Measurements from ENCODE around the gene TRIM46. TPM values are rescaled to one million over a fixed set of nuclear protein-coding genes. Genes with fewer than 3 reads are reported as not detected.

Gene TRIM46
- total RNA-seq, 1 experiment from 2014 or later = 18.4 TPM

- no peak overlapping the region for H3K4ac ChIP-seq (ENCODE audit: low read depth, low read length)
- peak overlapping the region; percentile 8 for H3K18ac ChIP-seq (ENCODE audit: insufficient read length, low read depth, low read length)
- H2BK120ac ChIP-seq (ENCODE audit: low read depth, low read length, poor library complexity, severe bottlenecking) = no peak overlapping the region
- H3K23ac ChIP-seq (ENCODE audit: insufficient read length, low read depth, low read length) = no peak overlapping the region
- no peak overlapping the region for H3K9ac ChIP-seq (ENCODE audit: extremely low read depth, insufficient read length, low read length)
- H2BK5ac ChIP-seq (ENCODE audit: insufficient read length, low read length) = no peak overlapping the region
- H4K8ac ChIP-seq (replicated peaks; ENCODE audit: insufficient read length, low read depth, low read length) = no peak overlapping the region
- H3K4me1 ChIP-seq (ENCODE audit: insufficient read depth, low read length) = peaks cover 7% of the 10 kb centered on the region
- peaks cover 13% of the 10 kb centered on the region; the same call in 1 of the 2 replicates for H3K79me2 ChIP-seq (ENCODE audit: insufficient read depth, low read length)
- no peak overlapping the region for H4K91ac ChIP-seq (ENCODE audit: insufficient read length, low read depth, low read length)
- WGBS (ENCODE audit: extremely low coverage, insufficient read length, low lambda C conversion rate) = no CpG with 5 or more reads among the region's 15 CpGs
- no peak overlapping the region for H3K27ac ChIP-seq (ENCODE audit: insufficient read length, low read depth, low read length)
- no peak overlapping the region for H3K4me2 ChIP-seq (ENCODE audit: insufficient read depth, insufficient read length, low read length)
- H3K27ac Mint-ChIP-seq = peak overlapping the region; percentile 75 to 94 (median 87); a peak in 6 of 7 replicates
- H3K14ac ChIP-seq (ENCODE audit: insufficient read depth, low read length) = no peak overlapping the region; the same call in 1 of the 2 replicates
- peaks cover 67 to 77% (median 74%) of the 10 kb centered on the region in 3 experiments for H3K36me3 Mint-ChIP-seq (ENCODE audit: insufficient read depth in 1 of 3, low read depth in 3 of 3)
- H2AFZ ChIP-seq (ENCODE audit: low read length) = no peak overlapping the region
- TF ChIP-seq CTCF (conservative IDR thresholded peaks at IDR 0.05) = no peak
- peaks cover 5% of the 10 kb centered on the region for H4K20me1 ChIP-seq (ENCODE audit: control insufficient read depth, insufficient read depth, insufficient read length)
- H3K56ac ChIP-seq (ENCODE audit: insufficient read length, low read depth, low read length) = no peak overlapping the region
- H4K5ac ChIP-seq (ENCODE audit: insufficient read length, low read depth, low read length) = peak overlapping the region; percentile 13
- H2BK20ac ChIP-seq (ENCODE audit: low read depth, low read length, poor library complexity, severe bottlenecking) = no peak overlapping the region
- no peak overlapping the region for H2AK5ac ChIP-seq (ENCODE audit: insufficient read length, low read length)
- H3T11ph ChIP-seq (ENCODE audit: low read length) = no peak overlapping the region
- no peaks in the 10 kb centered on the region for H3K9me3 ChIP-seq (ENCODE audit: control insufficient read depth, low read depth, low read length)
- peaks cover 2% of the 10 kb centered on the region; the same call in 1 of the 2 replicates for H3K27me3 Mint-ChIP-seq (ENCODE audit: low read depth)
- no peak overlapping the region for H2BK15ac ChIP-seq (ENCODE audit: low read depth, low read length)
- peaks cover 26% of the 10 kb centered on the region for H3K23me2 ChIP-seq (ENCODE audit: insufficient read length, low read depth, low read length, poor library complexity, severe bottlenecking)
- peaks cover 3 to 4% of the 10 kb centered on the region in 2 experiments; a peak in 4 of 5 replicates for H3K9me3 Mint-ChIP-seq
- peak overlapping the region; percentile 2 for H2BK12ac ChIP-seq (ENCODE audit: insufficient read length, low read depth, low read length)
- H3K27me3 ChIP-seq (ENCODE audit: insufficient read depth, low read length) = no peaks in the 10 kb centered on the region
- no peaks in the 10 kb centered on the region for H3K79me1 ChIP-seq (ENCODE audit: insufficient read depth, low read depth, low read length, poor library complexity, severe bottlenecking)
- H3K4me1 Mint-ChIP-seq = peaks cover 25 to 38% of the 10 kb centered on the region in 2 experiments
- no peak for DNase-seq
- H3K4me3 Mint-ChIP-seq = peak overlapping the region; percentile 75 to 95; a peak in 4 of 5 replicates
These were observed 24.4 kb downstream of the TRIM46 start for GRCh38 chr1:155197901-155198546.

All from H9 (cell line).